Bronchial epithelial cell (primary cell): ENCODE measurements around the gene DLX4. TPM values are rescaled to one million over a fixed set of nuclear protein-coding genes. Genes with fewer than 3 reads are reported as not detected.
A peak's percentile ranks its signal among the peaks of the same experiment; 100 is the strongest.

Source experiments
- DNase-seq: peaks from one replicate; pipeline ENCODE4 v3.0.0-alpha.2; 2010; ENCODE audit warnings: low read depth
- FAIRE-seq: peaks from 2 replicates; lab custom pipeline; 2011; peaks lifted over from hg19 to GRCh38; lab: Jason Lieb, UNC
- H3K27me3 ChIP-seq: 2 replicates; pipeline ENCODE4 v1.5.1; 2011; ENCODE audit warnings: low read length; ENCODE audit not compliant: control insufficient read depth, insufficient read depth
- H3K36me3 ChIP-seq: 2 replicates; pipeline ENCODE4 v1.5.1; 2011; ENCODE audit warnings: low read length; ENCODE audit not compliant: control insufficient read depth, insufficient read depth
- H3K4me3 ChIP-seq: 2 replicates; pipeline ENCODE4 v1.5.1; 2011; ENCODE audit warnings: mild to moderate bottlenecking, low read depth, low read length, control low read depth
- CTCF ChIP-seq: IDR thresholded peaks from 2 replicates; pipeline ENCODE4 v1.5.1; 2011; ENCODE audit warnings: mild to moderate bottlenecking, moderate library complexity, low read length, control low read depth, inconsistent platforms; ENCODE audit not compliant: insufficient read depth, severe bottlenecking
- total RNA-seq: library from RNA; depleted of rRNA; stranded (reverse); fragments of >200 nt; gene quantifications from 2 replicates; pipeline ENCODE4 v1.2.1, GENCODE V29; 2014

Gene DLX4
- total RNA-seq, 1 donor from 2014 or later: not detected

- no peak for TF ChIP-seq CTCF
- Histone ChIP-seq H3K4me3 (no peak overlapping the region), H3K36me3 (no peaks in the 10 kb centered on the region), H3K27me3 (peaks cover 7% of the 10 kb centered on the region)
- DNase-seq: no peak
- FAIRE-seq: no peak
Measured at GRCh38 chr17:49990331-49990730, 21.3 kb downstream of the DLX4 start.

- FAIRE-seq: no peak
- no peak for DNase-seq
- H3K4me3 ChIP-seq: no peak overlapping the region
- no peaks in the 10 kb centered on the region for H3K36me3 ChIP-seq
- no peak for TF ChIP-seq CTCF
- H3K27me3 ChIP-seq: peaks cover 5% of the 10 kb centered on the region
Measured at GRCh38 chr17:49990921-49991320, 21.9 kb downstream of the DLX4 start.

GRCh38 chr17:49991409-49991808 lies 22.4 kb downstream of the DLX4 start:
- no peak overlapping the region for H3K4me3 ChIP-seq
- no peak for FAIRE-seq
- peaks cover 4% of the 10 kb centered on the region for H3K27me3 ChIP-seq
- TF ChIP-seq CTCF: no peak
- H3K36me3 ChIP-seq: no peaks in the 10 kb centered on the region
- DNase-seq: no peak

GRCh38 chr17:49992191-49992932 lies 23.4 kb downstream of the DLX4 start:
- no peak for FAIRE-seq
- DNase-seq: no peak
- no peak for TF ChIP-seq CTCF
- no peak overlapping the region for H3K4me3 ChIP-seq
- peaks cover 4% of the 10 kb centered on the region for H3K27me3 ChIP-seq
- H3K36me3 ChIP-seq: no peaks in the 10 kb centered on the region

GRCh38 chr17:49992933-49993422 lies 24.0 kb downstream of the DLX4 start:
- DNase-seq (no peak), FAIRE-seq (peak; percentile 47)
- peaks cover 4% of the 10 kb centered on the region for H3K27me3 ChIP-seq

More at GRCh38 chr17:49992933-49993422, 24.0 kb downstream of the DLX4 start:
- Histone ChIP-seq H3K4me3 (peak overlapping the region; percentile 45), H3K36me3 (no peaks in the 10 kb centered on the region)
- TF ChIP-seq CTCF: no peak
